Measurements from ENCODE around the gene ARFGEF3.
"Not testable (repeated sequence)": the region's sequence is repeated elsewhere in the genome, so short reads cannot be mapped to it uniquely, and the experiment has no call there.

Gene ARFGEF3

DNA sequence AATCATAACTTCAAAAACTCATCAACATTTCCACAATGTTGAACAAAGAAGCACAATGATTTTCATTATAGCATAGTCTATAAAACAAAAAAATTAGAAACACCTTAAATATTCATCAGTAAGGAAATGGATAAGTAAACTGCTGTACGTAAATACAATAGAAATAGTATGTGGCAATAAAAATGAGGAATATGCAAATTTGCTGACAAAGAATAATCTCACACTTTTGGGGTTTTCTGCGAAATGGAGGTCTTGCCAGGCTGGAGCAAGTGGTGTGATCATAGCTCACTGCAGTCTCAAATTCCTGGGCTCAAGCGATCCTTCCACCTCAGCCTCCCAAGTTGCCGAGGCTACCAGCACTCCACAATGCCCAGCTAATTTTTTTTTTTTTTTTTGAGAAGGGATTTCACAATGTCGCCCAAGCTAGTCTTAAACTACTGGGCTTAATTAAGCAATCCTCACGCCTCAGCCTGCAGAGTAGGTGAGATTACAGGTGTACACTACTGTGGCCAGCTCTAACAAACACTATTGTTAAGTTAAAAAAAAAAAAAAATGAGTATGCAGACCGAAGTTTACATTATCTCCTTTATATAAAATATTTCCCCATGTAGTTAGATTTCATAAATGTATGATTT, 157.1 kb downstream of the ARFGEF3 start:
- no peak for DNase-seq

GRCh38 chr6:138321934-138322333, 160.2 kb downstream of the ARFGEF3 start:
- DNase-seq = no peak

DNA sequence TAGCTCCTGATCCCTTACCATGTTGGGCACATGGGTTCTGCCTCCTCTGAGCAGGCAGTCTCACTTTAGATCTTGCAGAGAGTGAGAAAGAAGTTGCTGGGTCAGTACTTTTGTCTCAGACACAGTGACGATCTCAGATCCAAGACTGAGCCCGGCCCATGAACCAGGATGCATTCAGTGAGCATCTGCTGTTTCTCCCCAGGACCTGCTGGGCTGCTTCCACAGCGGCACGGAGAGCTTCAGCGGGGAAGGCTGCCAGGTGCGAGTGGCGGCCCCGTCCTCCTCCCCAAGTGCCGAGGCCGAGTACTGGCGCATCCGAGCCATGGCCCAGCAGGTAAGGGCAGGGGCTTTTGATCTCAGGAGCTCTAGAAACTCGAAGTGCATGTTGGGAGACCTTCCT, 162.1 kb downstream of the ARFGEF3 start:
- no peak for DNase-seq

DNA sequence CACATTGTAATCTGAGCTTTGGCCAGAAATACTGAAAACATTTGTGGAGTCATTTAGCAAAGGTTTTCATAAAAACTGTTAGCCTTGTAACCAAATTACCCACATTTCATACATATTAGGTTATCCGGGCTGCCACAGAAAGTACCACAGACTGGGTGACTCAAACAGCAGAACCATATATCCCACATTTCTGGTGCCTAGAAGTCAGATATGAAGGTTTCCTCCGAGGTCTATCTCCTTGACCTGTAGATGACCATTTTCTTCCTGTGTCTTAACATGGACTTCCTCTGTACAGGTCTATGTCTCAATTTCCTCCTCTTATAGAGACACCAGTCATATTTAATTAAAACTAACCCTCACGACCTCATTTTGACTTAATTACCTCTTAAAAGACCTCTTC, 166.5 kb downstream of the ARFGEF3 start:
- DNase-seq = no peak

GRCh38 chr6:138330763-138331162, 169.0 kb downstream of the ARFGEF3 start:
- no peak for DNase-seq

GRCh38 chr6:138331444-138331843, 169.7 kb downstream of the ARFGEF3 start:
- DNase-seq = no peak

GRCh38 chr6:138331984-138332383, 170.2 kb downstream of the ARFGEF3 start:
- DNase-seq = no peak

DNA sequence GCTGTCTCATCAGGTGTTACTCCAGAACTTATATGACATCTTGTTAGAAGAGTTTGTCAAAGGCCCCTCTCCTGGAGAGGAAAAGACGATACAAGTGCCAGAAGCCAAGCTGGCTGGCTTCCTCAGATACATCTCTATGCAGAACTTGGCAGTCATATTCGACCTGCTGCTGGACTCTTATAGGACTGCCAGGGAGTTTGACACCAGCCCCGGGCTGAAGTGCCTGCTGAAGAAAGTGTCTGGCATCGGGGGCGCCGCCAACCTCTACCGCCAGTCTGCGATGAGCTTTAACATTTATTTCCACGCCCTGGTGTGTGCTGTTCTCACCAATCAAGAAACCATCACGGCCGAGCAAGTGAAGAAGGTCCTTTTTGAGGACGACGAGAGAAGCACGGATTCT, 172.3 kb downstream of the ARFGEF3 start:
- DNase-seq = no peak

- DNase-seq = no peak
Observed at GRCh38 chr6:138334963-138335362, 173.2 kb downstream of the ARFGEF3 start.

DNA sequence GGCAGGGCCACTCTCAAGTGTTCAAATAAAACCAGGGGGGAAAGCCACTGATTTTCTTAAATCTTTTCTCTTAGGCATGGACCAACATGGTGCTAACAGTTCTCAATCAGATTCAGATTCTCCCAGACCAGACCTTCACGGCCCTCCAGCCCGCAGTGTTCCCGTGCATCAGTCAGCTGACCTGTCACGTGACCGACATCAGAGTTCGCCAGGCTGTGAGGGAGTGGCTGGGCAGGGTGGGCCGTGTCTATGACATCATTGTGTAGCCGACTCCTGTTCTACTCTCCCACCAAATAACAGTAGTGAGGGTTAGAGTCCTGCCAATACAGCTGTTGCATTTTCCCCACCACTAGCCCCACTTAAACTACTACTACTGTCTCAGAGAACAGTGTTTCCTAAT, 174.5 kb downstream of the ARFGEF3 start:
- DNase-seq = no peak

DNA sequence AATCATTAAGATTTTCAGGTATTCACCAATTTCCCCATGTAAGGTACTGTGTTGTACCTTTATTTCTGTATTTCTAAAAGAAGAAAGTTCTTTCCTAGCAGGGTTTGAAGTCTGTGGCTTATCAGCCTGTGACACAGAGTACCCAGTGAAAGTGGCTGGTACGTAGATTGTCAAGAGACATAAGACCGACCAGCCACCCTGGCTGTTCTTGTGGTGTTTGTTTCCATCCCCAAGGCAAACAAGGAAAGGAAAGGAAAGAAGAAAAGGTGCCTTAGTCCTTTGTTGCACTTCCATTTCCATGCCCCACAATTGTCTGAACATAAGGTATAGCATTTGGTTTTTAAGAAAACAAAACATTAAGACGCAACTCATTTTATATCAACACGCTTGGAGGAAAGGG, 175.3 kb downstream of the ARFGEF3 start:
- DNase-seq = no peak

GRCh38 chr6:138339024-138339423, 177.3 kb downstream of the ARFGEF3 start:
- DNase-seq = no peak

DNA sequence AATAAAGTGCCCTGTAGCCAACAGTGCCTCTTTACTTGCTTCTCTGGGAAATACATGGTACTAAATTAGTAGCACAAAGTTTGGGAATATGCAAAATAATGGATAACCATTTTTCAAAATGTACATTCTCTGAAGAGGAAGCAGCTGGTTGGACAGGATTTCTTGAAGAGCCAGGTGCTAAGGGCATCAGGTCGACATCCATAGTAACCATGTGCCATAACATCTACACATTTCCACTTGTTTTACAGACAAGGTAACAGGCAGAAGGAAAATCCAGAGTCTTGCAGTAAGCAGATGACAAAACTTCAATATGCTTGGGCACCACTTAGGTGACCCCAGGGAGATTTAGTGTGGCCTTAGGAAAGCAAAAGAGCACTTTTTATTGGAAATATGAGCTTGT, 179.4 kb downstream of the ARFGEF3 start:
- no peak for DNase-seq

DNA sequence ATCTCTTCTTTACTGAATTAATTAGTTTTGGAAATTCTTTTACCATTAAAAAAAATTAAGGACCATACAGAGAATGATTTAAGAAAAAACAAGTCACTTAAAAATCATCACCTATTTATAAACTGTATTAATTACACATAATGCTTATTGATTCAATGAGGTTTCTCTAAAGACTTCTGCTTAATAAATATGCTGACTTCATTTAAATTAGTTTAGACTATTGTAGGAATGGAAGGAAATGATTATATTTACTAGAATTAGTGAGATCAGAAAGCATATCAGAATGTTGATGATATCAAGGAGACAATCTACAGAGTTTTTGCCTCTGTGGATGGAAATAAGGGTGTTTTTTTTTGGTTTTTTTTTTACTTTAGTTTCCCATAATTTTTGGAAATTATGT, 181.4 kb downstream of the ARFGEF3 start:
- no peak for DNase-seq

DNA sequence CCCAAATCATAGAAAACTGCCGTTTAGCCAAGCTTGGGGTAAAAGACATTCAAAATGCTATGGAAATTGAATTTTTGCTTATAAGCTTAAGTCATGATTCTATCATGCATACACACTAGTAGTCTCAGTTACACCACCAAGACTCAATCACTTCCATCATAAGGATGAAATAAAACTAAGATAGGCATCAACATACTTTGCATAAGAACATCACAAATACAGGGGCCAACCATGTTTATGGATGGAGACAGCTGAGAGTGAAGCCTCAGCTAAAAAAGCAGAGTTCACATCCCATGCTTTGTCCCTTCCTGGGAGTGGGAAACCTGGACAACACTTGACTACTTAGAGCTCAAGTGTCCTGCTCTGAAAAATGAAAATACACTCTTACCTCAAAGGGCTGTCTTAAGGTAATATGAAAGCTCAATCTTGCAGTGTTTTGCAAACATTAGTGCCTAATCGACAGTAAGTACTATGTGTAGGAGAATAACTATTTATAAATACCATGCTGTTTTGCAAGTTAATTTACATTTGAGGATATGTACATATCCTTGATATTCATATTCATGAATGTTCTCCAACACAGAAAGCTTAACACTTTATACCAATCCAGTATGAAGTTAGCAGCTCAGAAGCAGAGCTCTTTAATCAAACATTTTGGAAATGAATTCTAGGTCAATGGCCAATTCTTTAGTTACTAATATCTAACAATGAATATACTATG, 184.0 kb downstream of the ARFGEF3 start:
- no peak for DNase-seq

DNA sequence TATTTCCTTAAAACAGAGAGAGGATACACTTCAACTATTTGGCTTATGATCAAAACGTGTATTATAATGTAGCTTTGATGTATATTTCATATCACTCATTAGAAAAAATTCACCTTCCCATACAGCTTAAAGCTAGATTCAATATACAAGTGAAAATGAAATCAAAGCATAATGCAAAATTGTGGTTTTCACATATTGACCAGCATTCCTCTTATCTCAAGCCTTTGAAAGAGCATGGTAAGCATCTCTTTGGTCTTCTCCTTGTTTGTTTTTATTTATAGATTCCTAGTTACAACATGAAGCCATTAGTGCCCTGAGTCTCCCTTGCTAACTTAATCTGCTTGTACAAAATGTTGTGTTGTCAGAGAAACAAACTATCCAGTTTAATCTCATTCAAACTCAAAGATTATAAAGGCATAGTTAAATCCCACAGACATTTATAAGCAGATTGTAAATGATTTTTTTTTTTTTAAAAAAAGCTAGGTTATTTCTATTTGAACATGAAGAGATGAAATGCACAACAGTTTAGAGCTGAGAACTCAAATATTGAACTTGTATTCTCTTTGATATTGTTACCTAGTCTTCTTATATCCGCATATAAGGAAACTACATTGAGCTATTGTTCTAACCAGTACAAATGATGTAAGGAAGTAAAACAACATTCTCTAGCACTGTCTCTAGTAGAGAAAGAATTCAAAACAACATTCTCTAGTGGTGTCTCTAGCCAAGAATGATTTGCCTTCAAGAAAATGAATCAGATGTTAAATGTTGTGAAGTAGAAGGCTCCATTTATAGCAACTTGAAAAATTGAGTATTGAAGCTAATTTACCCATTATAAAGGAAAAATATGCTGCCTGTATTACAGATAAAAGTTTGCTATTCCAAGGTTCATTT, 184.8 kb downstream of the ARFGEF3 start:
- DNase-seq = no peak

DNA sequence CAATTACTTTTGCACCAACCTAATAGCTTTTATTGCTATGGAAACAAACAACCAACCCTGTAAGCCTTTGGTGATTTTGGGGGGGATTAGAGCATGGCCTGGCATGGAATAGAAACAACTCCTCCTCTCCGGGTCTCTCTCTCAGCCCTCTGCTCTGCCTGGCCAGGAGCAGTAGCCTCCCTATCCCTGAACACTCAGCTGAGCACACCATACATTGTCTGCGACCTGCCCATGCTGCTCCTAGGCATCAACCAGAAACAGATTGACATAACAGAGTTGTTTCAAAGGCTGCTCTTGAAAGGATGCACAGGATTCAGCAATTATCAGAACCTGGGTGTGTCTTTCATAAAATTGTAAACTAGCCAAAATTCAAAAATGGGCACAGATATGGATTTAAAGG, 186.1 kb downstream of the ARFGEF3 start:
- DNase-seq = no peak

DNA sequence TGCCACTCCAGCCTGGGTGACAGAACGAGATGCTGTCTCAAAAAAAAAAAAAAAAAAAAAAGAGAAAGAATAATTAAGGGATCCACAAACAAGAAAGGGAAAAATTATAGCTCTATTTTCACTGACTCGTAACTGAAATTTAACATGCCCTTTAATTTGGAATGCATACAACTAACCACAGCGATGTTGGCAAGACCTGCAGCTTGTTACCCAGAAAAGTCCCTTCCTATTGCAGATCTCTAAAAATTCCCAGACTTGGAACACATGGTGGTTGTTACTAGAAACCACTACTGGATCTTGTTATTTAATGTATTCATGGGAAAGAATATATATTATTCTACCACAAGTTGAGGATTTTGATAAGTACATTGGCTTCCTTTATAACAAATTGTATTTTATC, 188.2 kb downstream of the ARFGEF3 start:
- DNase-seq = no peak

DNA sequence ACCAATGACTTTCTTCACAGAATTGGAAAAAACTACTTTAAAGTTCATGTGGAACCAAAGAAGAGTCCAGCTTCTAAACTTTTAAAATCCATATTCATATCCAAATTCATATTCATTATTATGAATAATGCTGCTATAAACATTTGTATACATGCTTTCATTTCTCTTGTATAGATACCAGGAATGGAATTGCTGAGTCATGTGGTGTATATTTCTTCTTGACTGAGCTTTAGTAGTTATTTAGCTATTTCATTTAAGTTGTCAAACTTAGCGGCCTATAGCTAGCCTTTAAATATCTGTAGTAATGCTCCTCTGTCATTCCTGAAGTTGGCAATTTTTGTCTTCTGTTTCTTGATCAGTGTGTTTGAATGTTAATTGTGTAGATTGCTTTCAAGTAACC, 196.2 kb downstream of the ARFGEF3 start:
- DNase-seq = no peak

DNA sequence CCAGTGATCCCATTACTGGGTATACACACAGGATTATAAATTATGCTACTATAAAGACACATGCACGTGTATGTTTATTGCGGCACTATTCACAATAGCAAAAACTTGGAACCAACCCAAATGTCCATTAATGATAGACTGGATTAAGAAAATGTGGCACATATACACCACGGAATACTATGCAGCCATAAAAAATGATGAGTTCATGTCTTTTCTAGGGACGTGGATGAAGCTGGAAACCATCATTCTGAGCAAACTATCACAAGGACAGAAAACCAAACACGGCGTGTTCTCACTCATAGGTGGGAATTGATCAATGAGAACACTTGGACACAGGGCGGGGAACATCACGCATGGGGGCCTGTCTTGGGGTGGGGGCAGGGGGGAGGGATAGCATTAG, 206.9 kb downstream of the ARFGEF3 start:
- not testable (repeated sequence) for DNase-seq

- DNase-seq = no peak
Observed at GRCh38 chr6:138370631-138371451, 209.1 kb downstream of the ARFGEF3 start.

- DNase-seq = no peak
Observed at GRCh38 chr6:138371452-138371711, 209.6 kb downstream of the ARFGEF3 start.

- no peak for DNase-seq
Observed at GRCh38 chr6:138371720-138372119, 210.0 kb downstream of the ARFGEF3 start.
